HepG2 (cell line): Measurements from ENCODE around the gene ELK1. TPM values are rescaled to one million over a fixed set of nuclear protein-coding genes. Genes with fewer than 3 reads are reported as not detected.

Source experiments
- ATAC-seq: fragments of 200-7000 bp; cut with Tn5 transposase; 3 replicates; pipeline ENCODE4 v1.9.1; 2020; ENCODE audit warnings: mild to moderate bottlenecking, moderate library complexity
- BruUV-seq: library from RNA; stranded (reverse); fragments of 400-500 nt; replicated peaks from 2 replicates; lab custom pipeline; 2021; lab: Mats Ljungman, UMichigan
- CTCF ChIA-PET: fragments of 300-600 bp; formaldehyde crosslinking; extraction: SDS; loops from one replicate; lab custom pipeline; 2021; ENCODE audit warnings: low total read pairs, inconsistent platforms, low intra/inter-chr PET ratio; lab: Yijun Ruan, JAX
- POLR2A ChIA-PET: fragments of 350-600 bp; sonication (Branson Sonifier 250); formaldehyde crosslinking; loops from one replicate; lab custom pipeline; 2020; ENCODE audit warnings: antibody characterized with exemption, inconsistent platforms; lab: Yijun Ruan, JAX
- DNase-seq: peaks from one replicate; pipeline ENCODE4 v3.0.0-alpha.2; 2015; ENCODE audit warnings: low spot score
- FAIRE-seq: peaks from 3 replicates; lab custom pipeline; 2011; peaks lifted over from hg19 to GRCh38; lab: Jason Lieb, UNC
- H2AFZ ChIP-seq: one replicate; pipeline ENCODE4 v1.6.1; 2011; ENCODE audit warnings: low read length, inconsistent platforms
- H3K27ac ChIP-seq: fragments of 300-600 bp; 3 replicates; pipeline ENCODE4 v1.8.0; 2011; ENCODE audit warnings: mixed run types, mild to moderate bottlenecking, mixed read lengths, low read length, inconsistent platforms; ENCODE audit not compliant: insufficient read depth; ENCODE audit errors: extremely low read length
- H3K27me3 ChIP-seq, 2 experiments: fragments of 200-600 bp in 1 of 2; 2 replicates in 1 of 2; 3 replicates in 1 of 2; pipeline versions ENCODE4 v1.6.0 to v1.8.0; 2011; ENCODE audit warnings: low read length in 2 of 2, mild to moderate bottlenecking in 2 of 2, moderate library complexity in 2 of 2, inconsistent platforms in 1 of 2; ENCODE audit not compliant: insufficient read depth in 2 of 2, control insufficient read depth in 1 of 2
- H3K36me3 ChIP-seq, 2 experiments: fragments of 200-600 bp in 1 of 2; replicated peaks in 1 of 2; 2 replicates in 1 of 2; 3 replicates in 1 of 2; pipeline versions ENCODE4 v1.5.1 to v1.8.0; 2011; ENCODE audit warnings: low read length in 2 of 2, inconsistent platforms in 1 of 2; ENCODE audit not compliant: insufficient read depth in 2 of 2, control insufficient read depth in 1 of 2
- H3K4me1 ChIP-seq: 2 replicates; pipeline ENCODE4 v1.5.1; 2012; ENCODE audit warnings: low read length, inconsistent platforms; ENCODE audit not compliant: insufficient read depth
- H3K4me2 ChIP-seq: 2 replicates; pipeline ENCODE4 v1.6.0; 2011; ENCODE audit warnings: low read depth, low read length, inconsistent platforms
- H3K4me3 ChIP-seq, 3 experiments: fragments of 200-600 bp in 1 of 3; sonication (generic), shearing (Covaris generic) in 1 of 3; replicated peaks in 1 of 3; 2 replicates each; pipeline ENCODE4 v1.5.1; 2011 to 2016; ENCODE audit warnings: low read length in 3 of 3, inconsistent platforms in 2 of 3, low read depth in 2 of 3, mild to moderate bottlenecking in 2 of 3, control low read depth in 1 of 3, mixed read lengths in 1 of 3; ENCODE audit not compliant: insufficient read depth in 1 of 3
- H3K79me2 ChIP-seq: one replicate; pipeline ENCODE4 v1.6.1; 2011; ENCODE audit warnings: low read length, inconsistent platforms; ENCODE audit not compliant: insufficient read depth
- H3K9ac ChIP-seq: 2 replicates; pipeline ENCODE4 v1.6.0; 2011; ENCODE audit warnings: mild to moderate bottlenecking, low read depth, low read length, inconsistent platforms; ENCODE audit not compliant: insufficient read depth
- H3K9me3 ChIP-seq: 2 replicates; pipeline ENCODE4 v1.5.1; 2012; ENCODE audit warnings: mild to moderate bottlenecking, low read length
- H4K20me1 ChIP-seq: 2 replicates; pipeline ENCODE4 v1.6.0; 2011; ENCODE audit warnings: inconsistent platforms, mild to moderate bottlenecking, low read length, moderate library complexity; ENCODE audit not compliant: insufficient read depth
- BHLHE40 ChIP-seq: IDR thresholded peaks from 2 replicates; pipeline ENCODE4 v1.6.1; 2011; ENCODE audit warnings: low read length, improper control_type of control experiment
- CREB1 ChIP-seq, 2 experiments: fragments of 450-650 bp in 1 of 2; IDR thresholded peaks; 2 replicates each; pipeline ENCODE4 v1.6.1; 2016 to 2017; ENCODE audit warnings: control low read depth in 1 of 2, mild to moderate bottlenecking in 1 of 2, missing compliant biosample characterization in 1 of 2, missing genetic modification characterization in 1 of 2
- CSRNP1 ChIP-seq: sonication (generic); formaldehyde crosslinking; IDR thresholded peaks from 2 replicates; pipeline ENCODE4 v1.8.1; 2023; ENCODE audit warnings: mild to moderate bottlenecking, missing genetic modification reagents
- HNF4G ChIP-seq, 2 experiments: sonication (generic) in 1 of 2; formaldehyde crosslinking in 1 of 2; IDR thresholded peaks; 2 replicates each; pipeline versions ENCODE4 v1.4.0 to v1.6.1; 2011 to 2020; ENCODE audit warnings: borderline replicate concordance in 2 of 2, low read depth in 2 of 2, mild to moderate bottlenecking in 2 of 2, low read length in 1 of 2, missing genetic modification reagents in 1 of 2, moderate library complexity in 1 of 2
- IRF2 ChIP-seq: IDR thresholded peaks from 2 replicates; pipeline ENCODE4 v1.6.1; 2018; ENCODE audit warnings: missing genetic modification reagents, missing compliant biosample characterization
- MEF2D ChIP-seq: sonication (generic); formaldehyde crosslinking; IDR thresholded peaks from 2 replicates; pipeline ENCODE4 v1.5.1; 2020; ENCODE audit warnings: mild to moderate bottlenecking, missing genetic modification reagents
- POGZ ChIP-seq: sonication (generic); formaldehyde crosslinking; IDR thresholded peaks from 2 replicates; pipeline ENCODE4 v1.4.0; 2020; ENCODE audit warnings: mild to moderate bottlenecking, missing genetic modification reagents
- TARDBP ChIP-seq: sonication (generic); formaldehyde crosslinking; IDR thresholded peaks from 2 replicates; pipeline ENCODE4 v1.8.0; 2022; ENCODE audit warnings: mild to moderate bottlenecking, missing genetic modification reagents
- ZBTB34 ChIP-seq: sonication (generic); formaldehyde crosslinking; IDR thresholded peaks from 2 replicates; pipeline ENCODE4 v1.8.0; 2022; ENCODE audit warnings: mild to moderate bottlenecking, missing genetic modification reagents
- ZBTB43 ChIP-seq: sonication (generic); formaldehyde crosslinking; conservative IDR thresholded peaks from 2 replicates; pipeline ENCODE4 v1.4.0; 2020; ENCODE audit warnings: missing genetic modification reagents
- ZFY ChIP-seq: sonication (generic); formaldehyde crosslinking; IDR thresholded peaks from 2 replicates; pipeline ENCODE4 v1.4.0; 2020; ENCODE audit warnings: missing genetic modification reagents
- ZNF432 ChIP-seq: sonication (generic); formaldehyde crosslinking; IDR thresholded peaks from 2 replicates; pipeline ENCODE4 v1.5.0; 2020; ENCODE audit warnings: missing genetic modification reagents, mild to moderate bottlenecking, borderline replicate concordance
- ZNF552 ChIP-seq: sonication (generic); formaldehyde crosslinking; IDR thresholded peaks from 2 replicates; pipeline ENCODE4 v1.9.0; 2022; ENCODE audit warnings: missing genetic modification reagents, mild to moderate bottlenecking, borderline replicate concordance
- ZNF770 ChIP-seq: sonication (generic); formaldehyde crosslinking; IDR thresholded peaks from 2 replicates; pipeline ENCODE4 v1.5.0; 2020; ENCODE audit warnings: mild to moderate bottlenecking, missing genetic modification reagents
- WGBS: methylation state at CpG from one replicate; pipeline ENCODE4 v1.1.6; 2017; ENCODE audit warnings: low lambda C conversion rate; 5-methylcytosine and 5-hydroxymethylcytosine counted together
- in situ Hi-C: cut with HindIII; loops from 2 replicates; pipeline ENCODE4 v1.10.0; 2017; ENCODE audit warnings: low pct_unique_long_range_greater_than_20kb; ENCODE audit not compliant: extremely low pct_ligation_motif_present
- intact Hi-C: fragments of 100-400 bp; cut with micrococcal nuclease; formaldehyde crosslinking; loops from one replicate; pipeline ENCODE4 v1.10.0; 2022; ENCODE audit not compliant: unreplicated experiment
- polyA plus RNA-seq, 8 experiments: library from polyadenylated mRNA; depleted of rRNA in 3 of 8; stranded (reverse) in 7 of 8; unstranded in 1 of 8; fragments of >200 nt; fragmentation: Illumina TruSeq in 4 of 8; extraction: Trizol in 4 of 8; gene quantifications; 2 replicates each; pipeline versions ENCODE4 v1.2.1 to v1.2.3, GENCODE V29; 2011 to 2016; ENCODE audit warnings: low read depth in 4 of 8, missing spikeins in 1 of 8, mixed read lengths in 1 of 8; ENCODE audit not compliant: insufficient read depth in 1 of 8
- total RNA-seq, 5 experiments: library from RNA; depleted of rRNA; stranded (reverse); fragments of >200 nt; fragmentation: Illumina TruSeq; extraction: Trizol; gene quantifications; 2 replicates each; pipeline ENCODE4 v1.2.3, GENCODE V29; 2016; ENCODE audit warnings: low read depth in 1 of 5

Gene ELK1
- total and polyA plus RNA-seq, 2 of the 13 experiments (the other 11 are each of a cell fraction or from before 2014, with no cell fraction given) = 4.3 to 7.2 TPM

- TF ChIP-seq BHLHE40 = peak; percentile 89
- TF ChIP-seq ZFY (CRISPR knock-in tag) = no peak; the same call in 1 of the 2 replicates
- 0 out of 2 replicates have a peak, but pooled peaks have one; percentile 34 for TF ChIP-seq TARDBP (CRISPR knock-in tag)
- TF ChIP-seq ZNF432 (CRISPR knock-in tag) = no peak
- TF ChIP-seq CSRNP1 (CRISPR knock-in tag) = 0 out of 2 replicates have a peak, but pooled peaks have one; percentile 32
- TF ChIP-seq ZNF770 (CRISPR knock-in tag) = no peak
- no peak for TF ChIP-seq MEF2D (CRISPR knock-in tag)
These were observed 30.7 kb downstream of the ELK1 start, which contains the start of gene SYN1 (continued) for GRCh38 chrX:47619486-47620302.

GRCh38 chrX:47618923-47619485, 31.4 kb downstream of the ELK1 start:
- H3K27ac ChIP-seq = no peak overlapping the region
- no peak overlapping the region for H3K4me2 ChIP-seq
- DNase-seq (no peak), ATAC-seq (no peak), FAIRE-seq (no peak)
- no peaks in the 10 kb centered on the region for H3K36me3 ChIP-seq
- H2AFZ ChIP-seq = no peak overlapping the region
- in situ Hi-C loops (no loop called here), intact Hi-C loops (no loop called here)
- H3K79me2 ChIP-seq = no peaks in the 10 kb centered on the region
- no peaks in the 10 kb centered on the region for H3K9me3 ChIP-seq
- no peaks in the 10 kb centered on the region for H3K4me1 ChIP-seq
- H3K4me3 ChIP-seq = no peak overlapping the region
- BruUV-seq = no TSS peak
- H3K27me3 ChIP-seq = peaks cover 0 to 6% of the 10 kb centered on the region in 2 experiments; a peak in 1 of 5 replicates
- CTCF ChIA-PET = no interaction called here
- H4K20me1 ChIP-seq = no peaks in the 10 kb centered on the region
- WGBS = 59% methylated on average over 18 of the region's 32 CpGs
- POLR2A ChIA-PET = no interaction called here
- no peak overlapping the region for H3K9ac ChIP-seq
- TF ChIP-seq CREB1 (IDR thresholded peaks at IDR 0.05) (no peak), CREB1 (CRISPR knock-in tag; IDR thresholded peaks at IDR 0.05) (no peak), ZBTB43 (no peak), POGZ (CRISPR knock-in tag) (no peak), HNF4G (IDR thresholded peaks at IDR 0.05; ENCODE audit: borderline replicate concordance, low read depth, low read length) (no peak), HNF4G (CRISPR knock-in tag; IDR thresholded peaks at IDR 0.05; ENCODE audit: borderline replicate concordance, low read depth) (no peak), ZNF552 (CRISPR knock-in tag) (no peak), ZBTB34 (CRISPR knock-in tag) (no peak), IRF2 (CRISPR knock-in tag) (no peak)
